Measurements from ENCODE around the gene GJA10. TPM values are rescaled to one million over a fixed set of nuclear protein-coding genes. Genes with fewer than 3 reads are reported as not detected.
"Not testable (repeated sequence)": the region's sequence is repeated elsewhere in the genome, so short reads cannot be mapped to it uniquely, and the experiment has no call there.

GJA10 gene
- total RNA-seq, 2 donors from 2014 or later, result not detected

- Histone ChIP-seq H3K36me3 (replicated peaks in 1 of 2; ENCODE audit: insufficient read depth in 1 of 2, low read depth in 2 of 2) (no peaks in the 10 kb centered on the region), H3K4me3 (no peak overlapping the region), H3K4me1 (peaks cover 4% of the 10 kb centered on the region), H3K27ac (no peak overlapping the region), H3K9me3 (no peaks in the 10 kb centered on the region), H3K27me3 (no peaks in the 10 kb centered on the region)
- 85 to 91% methylated on average over 31 to 42 of the region's 44 CpGs for WGBS, 2 donors
- intact Hi-C loops (cut with DNase I), result no loop called here
- ATAC-seq (no peak), DNase-seq (no peak)
- no peak for TF ChIP-seq POLR2A (IDR thresholded peaks at IDR 0.05)
- TF ChIP-seq, protein P1, sequence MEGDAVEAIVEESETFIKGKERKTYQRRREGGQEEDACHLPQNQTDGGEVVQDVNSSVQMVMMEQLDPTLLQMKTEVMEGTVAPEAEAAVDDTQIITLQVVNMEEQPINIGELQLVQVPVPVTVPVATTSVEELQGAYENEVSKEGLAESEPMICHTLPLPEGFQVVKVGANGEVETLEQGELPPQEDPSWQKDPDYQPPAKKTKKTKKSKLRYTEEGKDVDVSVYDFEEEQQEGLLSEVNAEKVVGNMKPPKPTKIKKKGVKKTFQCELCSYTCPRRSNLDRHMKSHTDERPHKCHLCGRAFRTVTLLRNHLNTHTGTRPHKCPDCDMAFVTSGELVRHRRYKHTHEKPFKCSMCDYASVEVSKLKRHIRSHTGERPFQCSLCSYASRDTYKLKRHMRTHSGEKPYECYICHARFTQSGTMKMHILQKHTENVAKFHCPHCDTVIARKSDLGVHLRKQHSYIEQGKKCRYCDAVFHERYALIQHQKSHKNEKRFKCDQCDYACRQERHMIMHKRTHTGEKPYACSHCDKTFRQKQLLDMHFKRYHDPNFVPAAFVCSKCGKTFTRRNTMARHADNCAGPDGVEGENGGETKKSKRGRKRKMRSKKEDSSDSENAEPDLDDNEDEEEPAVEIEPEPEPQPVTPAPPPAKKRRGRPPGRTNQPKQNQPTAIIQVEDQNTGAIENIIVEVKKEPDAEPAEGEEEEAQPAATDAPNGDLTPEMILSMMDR (IDR thresholded peaks at IDR 0.05), result no peak
Observed at GRCh38 chr6:89886378-89887120, 7.7 kb upstream of the GJA10 start.

DNA sequence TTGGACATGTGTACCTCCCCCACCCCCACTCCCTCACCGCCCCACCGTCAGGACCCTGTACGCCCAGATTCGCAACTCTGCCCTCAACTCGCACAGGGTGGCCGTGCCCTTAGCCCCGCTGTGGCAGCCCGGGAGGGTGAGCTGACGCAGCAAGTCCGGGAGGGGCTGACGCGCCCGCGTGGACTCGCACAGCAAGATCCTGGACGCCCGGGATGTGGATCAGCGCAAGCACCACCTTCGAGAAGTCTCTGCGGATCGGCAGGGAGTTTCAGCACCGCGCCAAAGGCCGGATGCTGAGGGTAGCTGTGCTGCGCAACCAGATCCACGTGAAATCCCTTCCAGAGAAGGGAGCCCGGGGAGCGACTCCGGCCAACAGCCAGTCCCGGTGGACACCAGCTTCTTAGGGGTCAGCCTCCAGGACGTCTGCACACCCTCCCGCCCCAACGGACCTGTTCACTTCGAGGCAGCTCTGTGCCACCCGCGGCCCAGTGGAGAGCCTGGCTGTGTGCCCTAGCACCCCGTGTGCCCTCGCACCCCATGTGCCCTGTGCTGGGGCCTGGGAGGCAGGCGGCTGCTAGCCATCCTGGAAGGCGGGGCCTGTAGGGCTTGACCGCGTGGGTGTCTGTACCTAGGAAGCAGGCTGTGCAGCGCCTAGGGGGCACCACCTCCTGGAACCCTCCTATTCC, 6.7 kb upstream of the GJA10 start:
- TF ChIP-seq, protein P1 (IDR thresholded peaks at IDR 0.05), result no peak
- no peak for TF ChIP-seq POLR2A (IDR thresholded peaks at IDR 0.05)
- Histone ChIP-seq H3K4me1 (peaks cover 4% of the 10 kb centered on the region), H3K9me3 (no peaks in the 10 kb centered on the region), H3K36me3 (replicated peaks in 1 of 2; ENCODE audit: insufficient read depth in 1 of 2, low read depth in 2 of 2) (no peaks in the 10 kb centered on the region), H3K27me3 (no peaks in the 10 kb centered on the region), H3K27ac (no peak overlapping the region), H3K4me3 (no peak overlapping the region)
- 27 to 31% methylated on average over 7 to 40 of the region's 43 CpGs for WGBS, 2 donors
- no peak for DNase-seq
- no peak for ATAC-seq
- intact Hi-C loops (cut with DNase I), result no loop called here

GRCh38 chr6:89888138-89888514, 6.1 kb upstream of the GJA10 start:
- TF ChIP-seq, protein P1 (IDR thresholded peaks at IDR 0.05), result no peak
- TF ChIP-seq POLR2A (IDR thresholded peaks at IDR 0.05), result no peak
- no peak for DNase-seq
- Histone ChIP-seq H3K4me3 (no peak overlapping the region), H3K36me3 (replicated peaks in 1 of 2; ENCODE audit: insufficient read depth in 1 of 2, low read depth in 2 of 2) (no peaks in the 10 kb centered on the region), H3K9me3 (no peaks in the 10 kb centered on the region), H3K27ac (no peak overlapping the region), H3K4me1 (peaks cover 4% of the 10 kb centered on the region), H3K27me3 (no peaks in the 10 kb centered on the region)
- WGBS, 2 donors, result 71 to 80% methylated on average over 7 of the region's 7 CpGs
- ATAC-seq, result no peak
- intact Hi-C loops (cut with DNase I), result no loop called here

GRCh38 chr6:89888871-89889270, 5.4 kb upstream of the GJA10 start:
- Histone ChIP-seq H3K27ac (no peak overlapping the region), H3K4me3 (no peak overlapping the region), H3K4me1 (peaks cover 4% of the 10 kb centered on the region), H3K36me3 (replicated peaks in 1 of 2; ENCODE audit: insufficient read depth in 1 of 2, low read depth in 2 of 2) (no peaks in the 10 kb centered on the region), H3K27me3 (no peaks in the 10 kb centered on the region), H3K9me3 (no peaks in the 10 kb centered on the region)
- intact Hi-C loops (cut with DNase I), result no loop called here
- 61 to 62% methylated on average over 3 of the region's 3 CpGs for WGBS, 2 donors
- no peak for TF ChIP-seq POLR2A (IDR thresholded peaks at IDR 0.05)
- TF ChIP-seq, protein P1 (IDR thresholded peaks at IDR 0.05), result no peak
- no peak for ATAC-seq
- no peak for DNase-seq

GRCh38 chr6:89890845-89891528, 3.3 kb upstream of the GJA10 start:
- intact Hi-C loops (cut with DNase I); H3K27me3 ChIP-seq; H3K4me1 ChIP-seq; H3K9me3 ChIP-seq; H3K4me3 ChIP-seq; H3K27ac ChIP-seq; H3K36me3 ChIP-seq (replicated peaks in 1 of 2; ENCODE audit: insufficient read depth in 1 of 2, low read depth in 2 of 2); ATAC-seq; DNase-seq: not testable (repeated sequence)
- 8 to 10% methylated on average over 7 to 11 of the region's 11 CpGs for WGBS, 2 donors

DNA sequence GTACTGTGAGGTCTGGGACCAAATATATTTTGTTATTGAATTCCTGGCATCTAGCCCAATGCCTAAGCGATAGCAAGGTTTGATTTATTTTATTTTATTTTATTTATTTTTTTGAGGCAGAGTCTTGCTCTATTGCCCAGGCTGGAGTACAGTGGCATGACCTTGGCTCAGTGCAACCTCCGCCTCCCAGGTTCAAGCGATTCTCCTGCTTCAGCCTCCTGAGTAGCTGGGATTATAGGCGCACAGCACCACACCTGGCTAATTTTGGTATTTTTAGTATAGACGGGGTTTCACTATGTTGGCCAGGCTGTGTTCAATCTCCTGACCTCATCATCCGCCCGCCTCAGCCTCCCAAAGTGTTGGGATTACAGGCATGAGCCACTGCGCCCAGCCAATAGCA, 1.7 kb upstream of the GJA10 start:
- intact Hi-C loops (cut with DNase I); H3K36me3 ChIP-seq (replicated peaks in 1 of 2; ENCODE audit: insufficient read depth in 1 of 2, low read depth in 2 of 2): not testable (repeated sequence)
- WGBS, 2 donors, result 73 to 86% methylated on average over 8 of the region's 8 CpGs

More for the DNA sequence above, 1.7 kb upstream of the GJA10 start:
- H3K4me1 ChIP-seq, H3K4me3 ChIP-seq, DNase-seq, H3K9me3 ChIP-seq, H3K27me3 ChIP-seq, H3K27ac ChIP-seq, ATAC-seq: not testable (repeated sequence)

Data from body of pancreas (tissue), 4 donors.